Activated CD4-positive, alpha-beta T cell treated with anti-CD3 and anti-CD28 coated beads for 36 hours (primary cell): ENCODE measurements around the gene C3AR1. TPM values are rescaled to one million over a fixed set of nuclear protein-coding genes. Genes with fewer than 3 reads are reported as not detected.
"Not testable (repeated sequence)": the region's sequence is repeated elsewhere in the genome, so short reads cannot be mapped to it uniquely, and the experiment has no call there.

Experiments used
- ATAC-seq: fragments of 200-7000 bp; cut with Tn5 transposase; one replicate; pipeline ENCODE4 v1.10.0; 2021; ENCODE audit warnings: mild to moderate bottlenecking, moderate library complexity
- CTCF ChIA-PET: fragments of 350-600 bp; sonication (Branson Sonifier 250); formaldehyde crosslinking; loops from one replicate; lab custom pipeline; 2021; ENCODE audit warnings: antibody characterized with exemption; lab: Charles Lee
- POLR2A ChIA-PET: fragments of 350-600 bp; sonication (Branson Sonifier 250); formaldehyde crosslinking; loops from one replicate; lab custom pipeline; 2021; ENCODE audit warnings: antibody characterized with exemption, inconsistent platforms; lab: Charles Lee
- DNase-seq: peaks from one replicate; pipeline ENCODE4 v3.0.0-alpha.2; 2020
- H3K27ac Mint-ChIP-seq: one replicate; pipeline ENCODE4 v1.8.0; 2021; ENCODE audit warnings: mixed read lengths
- H3K27me3 Mint-ChIP-seq: one replicate; pipeline ENCODE4 v1.8.0; 2021; ENCODE audit warnings: mixed read lengths
- H3K36me3 Mint-ChIP-seq: one replicate; pipeline ENCODE4 v1.8.0; 2021; ENCODE audit warnings: low read depth, mixed read lengths
- H3K4me1 Mint-ChIP-seq: one replicate; pipeline ENCODE4 v1.8.0; 2021; ENCODE audit warnings: mixed read lengths
- H3K4me3 Mint-ChIP-seq: one replicate; pipeline ENCODE4 v1.8.0; 2021; ENCODE audit warnings: mild to moderate bottlenecking, moderate library complexity, mixed read lengths
- H3K9me3 Mint-ChIP-seq: one replicate; pipeline ENCODE4 v1.8.0; 2021; ENCODE audit warnings: low read depth, mixed read lengths
- intact Hi-C, 2 experiments: fragments of 100-400 bp; cut with DNase I in 1 of 2; cut with micrococcal nuclease in 1 of 2; formaldehyde crosslinking; loops; one replicate each; pipeline versions ENCODE4 v1.14.2 to v1.15.1; 2022 to 2024; cut with DNase I, micrococcal nuclease
- total RNA-seq, 2 experiments: library from RNA; stranded (reverse); gene quantifications; one replicate each; pipeline ENCODE4 v1.2.3, GENCODE V29; 2021

Gene C3AR1
- total RNA-seq, 2 experiments from 2014 or later, result 0.33 to 0.57 TPM

DNA sequence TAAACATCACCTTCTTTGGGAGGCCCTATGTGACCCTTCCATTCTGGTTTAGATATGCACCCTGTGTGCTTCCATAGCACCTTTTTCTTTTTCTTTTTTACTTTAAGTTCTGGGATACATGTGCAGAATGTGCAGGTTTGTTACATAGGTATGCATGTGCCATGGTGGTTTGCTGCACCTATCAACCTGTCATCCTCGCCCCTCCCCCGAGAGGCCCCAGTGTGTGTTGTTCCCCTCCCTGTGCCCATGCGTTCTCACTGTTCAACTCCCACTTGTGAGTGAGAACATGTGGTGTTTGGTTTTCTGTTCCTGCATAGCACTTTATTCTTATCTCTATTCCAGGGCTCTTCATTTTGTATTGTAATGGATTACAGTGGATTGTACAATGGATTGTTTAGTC, 18.2 kb upstream of the C3AR1 start:
- intact Hi-C loops, result loop anchor here (5.0 kb wide), 3 partner anchors 222 to 1067 kb away; partner anchors contain the start of gene LPCAT3 (in 1 of the 2)
- POLR2A ChIA-PET, ATAC-seq, H3K27me3 Mint-ChIP-seq, H3K9me3 Mint-ChIP-seq: not testable (repeated sequence)
- Mint-ChIP-seq H3K4me1 (peaks cover 63% of the 10 kb centered on the region), H3K36me3 (peaks cover 26% of the 10 kb centered on the region), H3K27ac (peak overlapping the region; percentile 98), H3K4me3 (peak overlapping the region; percentile 98)
- DNase-seq, result peak; percentile 70
- CTCF ChIA-PET, result interaction anchor here (0.7 kb wide), 1 partner anchor 413 kb away, joined by 3 read pairs; no protein-coding TSS in a partner anchor

- H3K4me1 Mint-ChIP-seq, result peaks cover 62% of the 10 kb centered on the region
- ChIA-PET CTCF (interaction anchor here (0.6 to 1.5 kb wide), 3 partner anchors 27 to 156 kb away, joined by 3 read pairs; no protein-coding TSS in a partner anchor), POLR2A (interaction anchor here (0.5 to 0.7 kb wide), 3 partner anchors 143 to 369 kb away, joined by 4 to 5 read pairs (median 4); no protein-coding TSS in a partner anchor)
- H3K9me3 Mint-ChIP-seq, result no peaks in the 10 kb centered on the region
- ATAC-seq, result no peak
- H3K4me3 Mint-ChIP-seq, result peak overlapping the region; percentile 98
- intact Hi-C loops, result loop anchor here (1.0 to 5.0 kb wide), 13 partner anchors 16 to 1065 kb away; partner anchors contain the start of genes C3AR1 (in 1 of the 2), FOXJ2 (in 1 of the 2), LPCAT3 (in 1 of the 2) and PEX5 (in 1 of the 2)
- H3K27me3 Mint-ChIP-seq, result no peaks in the 10 kb centered on the region
- no peak for DNase-seq
- peak overlapping the region; percentile 98 for H3K27ac Mint-ChIP-seq
- peaks cover 20% of the 10 kb centered on the region for H3K36me3 Mint-ChIP-seq
Measured at GRCh38 chr12:8082808-8083100, 16.6 kb upstream of the C3AR1 start.

GRCh38 chr12:8081251-8081920, 15.2 kb upstream of the C3AR1 start:
- CTCF ChIA-PET, result interaction anchor here (0.6 to 5.2 kb wide), 3 partner anchors 35 to 87 kb away, joined by 3 to 105 read pairs (median 3); no protein-coding TSS in a partner anchor
- Mint-ChIP-seq H3K4me3 (peak overlapping the region; percentile 98), H3K4me1 (peaks cover 59% of the 10 kb centered on the region), H3K36me3 (peaks cover 17% of the 10 kb centered on the region), H3K27ac (peak overlapping the region; percentile 98), H3K9me3 (no peaks in the 10 kb centered on the region), H3K27me3 (no peaks in the 10 kb centered on the region)
- peak; percentile 60 for DNase-seq
- ATAC-seq, result peak; percentile 14
- POLR2A ChIA-PET, result interaction anchor here (0.5 to 0.7 kb wide), 2 partner anchors 15 to 21 kb away, joined by 3 read pairs; partner anchors contain the start of gene C3AR1
- intact Hi-C loops, result loop anchor here (5.0 kb wide), 3 partner anchors 219 to 1064 kb away; partner anchors contain the start of gene LPCAT3 (in 1 of the 2)

DNA sequence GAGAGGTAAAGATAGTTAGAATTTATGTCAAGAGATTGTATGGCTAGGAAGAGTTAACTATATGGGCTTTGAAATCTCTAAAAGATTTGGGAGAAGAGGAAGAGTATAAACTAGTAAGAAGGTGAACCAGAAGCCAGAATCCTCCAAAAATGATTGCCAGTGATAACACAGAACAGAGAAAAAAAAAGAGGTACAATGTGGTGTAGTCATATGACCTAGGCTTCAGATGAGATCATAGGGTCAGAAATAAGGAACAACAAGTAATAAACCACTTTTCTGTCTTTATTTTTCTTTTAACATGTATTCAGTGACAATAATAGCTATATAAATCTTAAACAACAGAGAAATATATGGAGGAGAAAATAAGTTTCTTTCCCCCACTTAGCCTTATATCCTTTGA, 14.0 kb upstream of the C3AR1 start:
- Mint-ChIP-seq H3K9me3 (no peaks in the 10 kb centered on the region), H3K4me3 (peak overlapping the region; percentile 15), H3K4me1 (peaks cover 50% of the 10 kb centered on the region), H3K27ac (peak overlapping the region; percentile 57), H3K36me3 (peaks cover 14% of the 10 kb centered on the region), H3K27me3 (no peaks in the 10 kb centered on the region)
- intact Hi-C loops, result loop anchor here (5.0 kb wide), 3 partner anchors 218 to 1063 kb away; partner anchors contain the start of gene LPCAT3 (in 1 of the 2)
- POLR2A ChIA-PET, result no interaction called here
- CTCF ChIA-PET, result interaction anchor here (0.6 to 5.2 kb wide), 3 partner anchors 34 to 42 kb away, joined by 3 to 105 read pairs (median 3); no protein-coding TSS in a partner anchor
- ATAC-seq (no peak), DNase-seq (no peak)

- Mint-ChIP-seq H3K4me3 (peak overlapping the region; percentile 10), H3K27me3 (no peaks in the 10 kb centered on the region), H3K36me3 (peaks cover 6% of the 10 kb centered on the region), H3K27ac (peak overlapping the region; percentile 57), H3K4me1 (peaks cover 41% of the 10 kb centered on the region), H3K9me3 (no peaks in the 10 kb centered on the region)
- DNase-seq (no peak), ATAC-seq (no peak)
- intact Hi-C loops, result loop anchor here (1.0 to 5.0 kb wide), 4 partner anchors 33 to 247 kb away; no protein-coding TSS in a partner anchor
- ChIA-PET CTCF (interaction anchor here (0.6 to 5.2 kb wide), 30 partner anchors 9 to 247 kb away, joined by 3 to 105 read pairs (median 8); partner anchors contain the start of genes C3AR1, FOXJ2 and SLC2A3), POLR2A (interaction anchor here (0.6 to 1.2 kb wide), 2 partner anchors 13 to 108 kb away, joined by 3 to 4 read pairs; no protein-coding TSS in a partner anchor)
Measured at GRCh38 chr12:8078916-8079315, 12.8 kb upstream of the C3AR1 start.

- peak overlapping the region; percentile 57 for H3K27ac Mint-ChIP-seq
- H3K9me3 Mint-ChIP-seq, result no peaks in the 10 kb centered on the region
- ChIA-PET POLR2A (interaction anchor here (0.6 to 1.2 kb wide), 6 partner anchors 14 to 965 kb away, joined by 3 to 8 read pairs (median 4); no protein-coding TSS in a partner anchor), CTCF (interaction anchor here (0.6 to 5.2 kb wide), 43 partner anchors 8 to 1607 kb away, joined by 3 to 105 read pairs (median 5); partner anchors contain the start of genes C3AR1, FOXJ2 and SLC2A3)
- peak; percentile 78 for DNase-seq
- peaks cover 38% of the 10 kb centered on the region for H3K4me1 Mint-ChIP-seq
- ATAC-seq, result peak; percentile 30
- peaks cover 5% of the 10 kb centered on the region for H3K36me3 Mint-ChIP-seq
- H3K4me3 Mint-ChIP-seq, result peak overlapping the region; percentile 10
- intact Hi-C loops, result loop anchor here (1.0 to 5.0 kb wide), 4 partner anchors 32 to 246 kb away; no protein-coding TSS in a partner anchor
- H3K27me3 Mint-ChIP-seq, result no peaks in the 10 kb centered on the region
Measured at GRCh38 chr12:8078398-8078797, 12.2 kb upstream of the C3AR1 start.

DNA sequence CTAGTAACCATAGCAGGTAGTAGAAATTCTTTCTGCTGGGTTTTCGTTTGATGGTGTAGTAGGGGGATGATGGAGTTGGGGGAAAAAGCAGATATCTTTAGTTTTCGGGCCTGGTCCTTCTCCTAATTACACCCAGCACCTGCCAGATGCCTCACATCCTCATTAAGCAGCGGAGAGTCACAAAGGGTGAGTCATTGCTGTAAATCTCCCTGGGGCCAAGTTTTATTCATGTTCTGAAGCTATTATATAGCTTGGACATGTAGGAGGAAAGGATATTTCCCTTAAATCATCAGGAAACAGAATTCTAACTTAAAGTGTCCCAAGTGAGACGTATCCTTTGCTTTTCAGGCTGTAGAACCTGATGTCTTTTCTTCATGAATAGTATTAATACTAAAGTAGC, 11.0 kb upstream of the C3AR1 start:
- H3K36me3 Mint-ChIP-seq, result no peaks in the 10 kb centered on the region
- ATAC-seq (no peak), DNase-seq (no peak)
- CTCF ChIA-PET, result interaction anchor here (0.5 to 5.2 kb wide), 21 partner anchors 11 to 267 kb away, joined by 3 to 105 read pairs (median 6); partner anchors contain the start of genes C3AR1, FOXJ2 and SLC2A3
- no peaks in the 10 kb centered on the region for H3K27me3 Mint-ChIP-seq
- POLR2A ChIA-PET, result interaction anchor here (0.6 kb wide), 1 partner anchor 33 kb away, joined by 3 read pairs; no protein-coding TSS in a partner anchor
- no peak overlapping the region for H3K4me3 Mint-ChIP-seq
- no peak overlapping the region for H3K27ac Mint-ChIP-seq
- intact Hi-C loops, result loop anchor here in 1 of 2 experiments (1.0 to 5.0 kb wide), 2 partner anchors 11 to 245 kb away; partner anchors contain the start of gene C3AR1
- no peaks in the 10 kb centered on the region for H3K9me3 Mint-ChIP-seq
- peaks cover 35% of the 10 kb centered on the region for H3K4me1 Mint-ChIP-seq

DNA sequence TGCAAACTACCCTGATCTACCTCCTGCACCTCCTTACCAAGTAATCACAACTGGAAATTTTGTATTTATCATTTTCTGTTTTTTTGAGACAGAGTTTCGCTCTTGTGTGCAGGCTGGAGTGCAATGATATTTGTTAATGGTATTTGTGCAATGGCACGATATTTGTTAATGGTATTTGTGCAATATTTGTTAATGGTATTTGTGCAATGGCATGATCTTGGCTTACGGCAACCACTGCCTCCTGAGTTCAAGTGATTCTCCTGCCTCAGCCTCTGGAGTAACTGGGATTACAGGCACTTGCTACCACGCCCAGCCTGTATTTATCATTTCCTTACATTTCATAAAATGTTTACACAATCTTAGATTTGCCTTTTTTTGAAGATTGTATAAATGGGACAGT, 10.2 kb upstream of the C3AR1 start:
- H3K4me3 Mint-ChIP-seq, result no peak overlapping the region
- H3K4me1 Mint-ChIP-seq, result peaks cover 35% of the 10 kb centered on the region
- H3K27me3 Mint-ChIP-seq, result no peaks in the 10 kb centered on the region
- ChIA-PET CTCF (interaction anchor here (1.2 to 5.2 kb wide), 7 partner anchors 10 to 143 kb away, joined by 5 to 105 read pairs (median 14); partner anchors contain the start of gene C3AR1), POLR2A (no interaction called here)
- DNase-seq (no peak), ATAC-seq (no peak)
- H3K9me3 Mint-ChIP-seq, result no peaks in the 10 kb centered on the region
- no peak overlapping the region for H3K27ac Mint-ChIP-seq
- H3K36me3 Mint-ChIP-seq, result no peaks in the 10 kb centered on the region
- intact Hi-C loops, result loop anchor here in 1 of 2 experiments (5.0 kb wide), 1 partner anchor 244 kb away; no protein-coding TSS in a partner anchor

GRCh38 chr12:8075935-8076334, 9.8 kb upstream of the C3AR1 start:
- H3K27me3 Mint-ChIP-seq, result no peaks in the 10 kb centered on the region
- POLR2A ChIA-PET, result no interaction called here
- intact Hi-C loops, result loop anchor here in 1 of 2 experiments (5.0 kb wide), 1 partner anchor 244 kb away; no protein-coding TSS in a partner anchor

GRCh38 chr12:8071820-8072219, 5.7 kb upstream of the C3AR1 start:
- H3K36me3 Mint-ChIP-seq, H3K9me3 Mint-ChIP-seq, ATAC-seq, intact Hi-C loops, H3K27ac Mint-ChIP-seq, H3K27me3 Mint-ChIP-seq, H3K4me1 Mint-ChIP-seq, POLR2A ChIA-PET, H3K4me3 Mint-ChIP-seq, DNase-seq: not testable (repeated sequence)
- CTCF ChIA-PET, result interaction anchor here (0.6 to 3.0 kb wide), 2 partner anchors 26 to 306 kb away, joined by 3 to 11 read pairs; no protein-coding TSS in a partner anchor

More at GRCh38 chr12:8075935-8076334, 9.8 kb upstream of the C3AR1 start:
- Mint-ChIP-seq H3K4me3 (no peak overlapping the region), H3K27ac (no peak overlapping the region), H3K36me3 (no peaks in the 10 kb centered on the region), H3K9me3 (no peaks in the 10 kb centered on the region), H3K4me1 (peaks cover 34% of the 10 kb centered on the region)
- DNase-seq (no peak), ATAC-seq (no peak)
- CTCF ChIA-PET, result interaction anchor here (1.2 to 3.2 kb wide), 3 partner anchors 9 to 143 kb away, joined by 5 to 14 read pairs (median 9); partner anchors contain the start of gene C3AR1
